Neutrophil (primary cell): ENCODE measurements around the gene OXER1.
"Not testable (repeated sequence)": the region's sequence is repeated elsewhere in the genome, so short reads cannot be mapped to it uniquely, and the experiment has no call there.

Source experiments
- H3K27ac ChIP-seq: fragments of 200-600 bp; sonication (generic); 2 replicates; pipeline ENCODE4 v1.5.1; 2016; ENCODE audit warnings: mild to moderate bottlenecking, moderate library complexity
- H3K27me3 ChIP-seq: fragments of 200-600 bp; sonication (generic); 2 replicates; pipeline ENCODE4 v1.6.0; 2016; ENCODE audit warnings: mild to moderate bottlenecking
- H3K36me3 ChIP-seq: fragments of 200-600 bp; sonication (generic); 2 replicates; pipeline ENCODE4 v1.5.1; 2017
- H3K4me1 ChIP-seq, 2 experiments: fragments of 200-600 bp in 1 of 2; sonication (generic) in 1 of 2; 1 replicate in 1 of 2; 2 replicates in 1 of 2; pipeline versions ENCODE4 v1.5.1 to v1.6.1; 2013 to 2016; ENCODE audit warnings: low read depth in 1 of 2, low read length in 1 of 2, mild to moderate bottlenecking in 1 of 2, moderate library complexity in 1 of 2; ENCODE audit not compliant: control insufficient read depth in 1 of 2, insufficient read depth in 1 of 2
- H3K4me3 ChIP-seq, 2 experiments: fragments of 200-600 bp in 1 of 2; sonication (generic) in 1 of 2; 1 replicate in 1 of 2; 2 replicates in 1 of 2; pipeline ENCODE4 v1.5.1; 2013 to 2016; ENCODE audit warnings: low read depth in 1 of 2, low read length in 1 of 2, mild to moderate bottlenecking in 1 of 2, moderate library complexity in 1 of 2
- H3K9me3 ChIP-seq: fragments of 200-600 bp; sonication (generic); 2 replicates; pipeline ENCODE4 v1.5.1; 2016
- TF ChIP-seq, protein P1 (sequence below): fragments of 200-600 bp; sonication (generic); IDR thresholded peaks from 2 replicates; pipeline ENCODE4 v1.5.1; 2016; ENCODE audit warnings: antibody characterized with exemption

OXER1 gene

DNA sequence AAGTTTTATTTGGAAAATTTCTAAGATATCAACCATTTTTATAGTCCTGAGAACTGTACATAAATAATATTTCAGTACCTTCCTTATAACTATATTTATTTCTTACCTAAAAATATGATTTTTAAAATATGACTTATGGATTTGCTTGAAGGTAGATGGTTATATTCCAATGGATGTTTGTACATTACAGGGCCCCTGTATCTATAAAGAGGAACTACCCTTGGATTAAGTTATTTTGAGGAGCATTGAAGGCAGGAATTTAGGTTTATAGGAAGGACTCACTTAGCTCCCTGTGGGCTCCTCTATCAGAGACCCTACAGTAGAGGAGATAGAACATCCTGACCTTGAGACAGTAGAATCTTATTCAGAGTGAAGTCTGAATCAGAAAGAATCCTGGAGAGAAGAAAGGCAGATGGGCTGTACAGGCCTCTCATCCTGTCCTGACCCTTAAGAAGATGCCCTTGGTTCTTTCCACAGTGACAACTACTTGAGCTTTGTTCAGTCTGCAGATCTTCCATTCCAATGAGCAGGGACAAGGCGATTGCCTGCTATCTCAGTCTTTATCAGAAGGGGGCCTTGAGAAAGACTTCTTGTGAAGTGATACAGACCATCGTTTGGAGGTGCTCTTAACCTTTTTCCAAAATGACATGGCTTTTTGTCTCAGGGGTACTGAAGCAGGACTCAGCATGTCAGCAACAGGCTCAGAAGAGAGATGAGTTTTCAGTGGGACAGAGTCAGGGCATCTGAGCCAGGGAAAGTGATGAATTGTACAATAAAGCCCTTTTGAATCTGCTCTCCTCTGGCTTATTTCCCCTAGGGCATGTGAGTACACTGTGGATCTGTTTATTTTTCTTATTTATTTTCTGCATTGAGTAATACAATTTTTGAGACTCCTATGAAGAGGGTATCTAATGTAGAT is 20.9 kb downstream of the OXER1 start:
- Histone ChIP-seq H3K4me3 (no peak overlapping the region), H3K9me3 (no peaks in the 10 kb centered on the region), H3K36me3 (no peaks in the 10 kb centered on the region), H3K27me3 (no peaks in the 10 kb centered on the region), H3K4me1 (no peaks in the 10 kb centered on the region), H3K27ac (no peak overlapping the region)
- TF ChIP-seq, protein P1, sequence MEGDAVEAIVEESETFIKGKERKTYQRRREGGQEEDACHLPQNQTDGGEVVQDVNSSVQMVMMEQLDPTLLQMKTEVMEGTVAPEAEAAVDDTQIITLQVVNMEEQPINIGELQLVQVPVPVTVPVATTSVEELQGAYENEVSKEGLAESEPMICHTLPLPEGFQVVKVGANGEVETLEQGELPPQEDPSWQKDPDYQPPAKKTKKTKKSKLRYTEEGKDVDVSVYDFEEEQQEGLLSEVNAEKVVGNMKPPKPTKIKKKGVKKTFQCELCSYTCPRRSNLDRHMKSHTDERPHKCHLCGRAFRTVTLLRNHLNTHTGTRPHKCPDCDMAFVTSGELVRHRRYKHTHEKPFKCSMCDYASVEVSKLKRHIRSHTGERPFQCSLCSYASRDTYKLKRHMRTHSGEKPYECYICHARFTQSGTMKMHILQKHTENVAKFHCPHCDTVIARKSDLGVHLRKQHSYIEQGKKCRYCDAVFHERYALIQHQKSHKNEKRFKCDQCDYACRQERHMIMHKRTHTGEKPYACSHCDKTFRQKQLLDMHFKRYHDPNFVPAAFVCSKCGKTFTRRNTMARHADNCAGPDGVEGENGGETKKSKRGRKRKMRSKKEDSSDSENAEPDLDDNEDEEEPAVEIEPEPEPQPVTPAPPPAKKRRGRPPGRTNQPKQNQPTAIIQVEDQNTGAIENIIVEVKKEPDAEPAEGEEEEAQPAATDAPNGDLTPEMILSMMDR, result no peak

DNA sequence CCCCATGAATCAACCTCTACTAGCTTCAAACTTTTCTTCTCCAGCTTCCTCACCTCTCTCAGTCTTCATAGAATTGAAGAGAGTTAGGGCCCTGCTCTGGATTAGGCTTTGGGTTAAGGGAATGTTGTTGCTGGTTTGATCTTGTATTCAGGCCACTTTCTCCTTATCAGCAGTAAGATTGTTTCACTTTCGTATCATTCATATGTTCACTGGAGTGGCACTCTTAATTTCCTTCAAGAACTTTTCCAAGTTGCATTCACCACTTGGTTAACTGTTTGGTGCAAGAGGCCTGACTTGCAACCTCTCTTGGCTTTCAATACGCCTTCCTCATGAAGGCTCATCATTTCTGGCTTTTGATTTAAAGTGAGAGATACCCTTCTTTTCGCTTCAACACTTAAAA is 22.8 kb downstream of the OXER1 start:
- no peaks in the 10 kb centered on the region for H3K4me1 ChIP-seq
- no peaks in the 10 kb centered on the region for H3K9me3 ChIP-seq
- TF ChIP-seq, protein P1, result no peak
- no peaks in the 10 kb centered on the region for H3K27me3 ChIP-seq
- no peak overlapping the region for H3K4me3 ChIP-seq
- no peak overlapping the region for H3K27ac ChIP-seq
- no peaks in the 10 kb centered on the region for H3K36me3 ChIP-seq

DNA sequence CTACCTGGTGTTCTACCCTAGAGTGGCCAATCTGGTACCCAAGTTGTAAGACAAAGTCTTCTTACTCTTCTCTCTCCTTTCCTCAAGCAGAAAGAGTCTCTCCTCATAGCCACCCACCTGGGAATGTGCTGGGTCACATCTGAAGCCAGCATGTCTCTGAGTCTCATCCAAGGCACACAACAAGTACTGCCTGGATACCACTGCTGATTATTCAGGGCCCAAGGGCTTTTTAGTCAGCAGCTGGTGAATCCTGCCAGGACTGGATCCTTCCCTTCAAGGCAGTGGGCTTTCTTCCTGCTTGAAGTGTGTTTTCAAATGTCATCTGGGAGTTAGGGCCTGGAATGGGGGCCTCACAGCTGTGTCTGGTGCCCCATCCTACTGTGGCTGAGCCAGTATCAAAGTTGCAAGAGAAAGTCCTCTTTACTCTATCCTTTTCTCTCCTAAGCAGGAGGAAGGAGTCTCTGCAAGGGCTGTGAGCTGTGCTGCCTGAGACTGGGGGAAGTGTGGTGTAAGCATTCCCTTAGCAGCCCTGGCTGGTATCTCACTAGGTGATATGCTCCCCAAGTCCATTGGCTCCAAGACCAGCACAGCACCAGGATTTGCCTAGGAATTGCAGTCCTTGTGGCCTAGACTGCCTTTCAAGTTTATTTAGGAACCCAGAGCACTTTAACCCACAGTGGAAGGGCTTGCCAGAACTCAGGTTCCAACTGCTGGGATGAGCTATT is 27.2 kb downstream of the OXER1 start:
- Histone ChIP-seq H3K27ac (no peak overlapping the region), H3K4me3 (no peak overlapping the region), H3K9me3 (no peaks in the 10 kb centered on the region), H3K36me3 (no peaks in the 10 kb centered on the region), H3K27me3 (no peaks in the 10 kb centered on the region), H3K4me1 (no peaks in the 10 kb centered on the region)
- TF ChIP-seq, protein P1, result no peak

DNA sequence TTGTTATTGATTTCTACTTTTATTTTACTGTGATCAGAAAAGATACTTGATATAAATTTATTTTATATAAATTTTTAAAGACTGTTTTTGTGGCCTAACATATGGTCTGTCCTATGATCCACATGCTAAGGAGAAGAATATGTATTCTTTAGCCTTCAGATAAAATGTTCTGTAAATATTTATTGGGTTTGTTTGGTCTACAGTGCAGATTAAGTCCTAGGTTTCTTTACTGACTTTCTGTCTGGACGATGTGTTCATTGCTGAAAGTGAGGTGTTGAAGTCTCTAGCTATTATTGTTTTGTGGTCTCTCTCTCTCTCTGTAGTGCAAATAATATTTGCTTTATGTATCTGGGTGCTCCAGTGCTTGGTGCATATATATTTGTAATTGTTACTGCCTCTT is 30.1 kb downstream of the OXER1 start:
- Histone ChIP-seq H3K4me1 (no peaks in the 10 kb centered on the region), H3K9me3 (no peaks in the 10 kb centered on the region), H3K27ac (no peak overlapping the region), H3K36me3 (no peaks in the 10 kb centered on the region), H3K27me3 (no peaks in the 10 kb centered on the region), H3K4me3 (no peak overlapping the region)
- TF ChIP-seq, protein P1, result no peak

DNA sequence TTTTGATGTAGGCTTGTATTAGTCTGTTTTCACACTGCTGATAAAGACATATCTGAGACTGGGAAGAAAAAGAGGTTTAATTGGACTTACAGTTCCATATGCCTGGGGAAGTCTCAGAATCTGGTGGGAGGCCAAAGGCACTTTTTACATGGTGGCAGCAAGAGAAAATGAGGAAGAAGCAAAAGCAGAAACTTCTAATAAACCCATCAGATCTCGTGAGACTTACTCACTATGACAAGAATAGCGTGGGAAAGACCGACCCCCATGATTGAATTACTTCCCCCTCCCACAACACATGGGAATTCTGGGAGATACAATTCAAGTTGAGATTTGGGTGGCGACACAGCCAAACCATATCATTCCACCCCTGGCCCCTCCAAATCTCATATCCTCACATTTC is 32.6 kb downstream of the OXER1 start:
- not testable (repeated sequence) for H3K9me3 ChIP-seq

DNA sequence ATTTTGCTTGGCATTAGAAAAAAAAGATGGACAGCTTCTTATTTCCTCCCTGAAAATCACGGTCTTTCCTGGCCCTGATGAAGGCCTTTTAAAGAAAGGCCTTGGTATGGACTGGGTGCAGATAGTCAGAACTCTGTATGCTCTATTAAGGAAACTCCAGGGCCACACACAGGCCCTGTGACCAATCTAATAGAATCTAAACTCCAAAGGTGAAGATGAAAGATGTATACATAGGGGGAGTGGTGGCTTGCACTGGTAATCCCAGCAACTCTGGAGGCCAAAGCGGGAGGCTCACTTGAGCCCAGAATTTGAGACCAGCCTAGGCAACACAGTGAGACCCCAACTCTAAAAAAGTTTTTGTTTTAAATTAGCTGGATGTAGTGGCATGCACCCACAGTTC is 37.3 kb downstream of the OXER1 start:
- no peaks in the 10 kb centered on the region for H3K36me3 ChIP-seq
- H3K4me1 ChIP-seq, result peaks cover 9 to 15% of the 10 kb centered on the region in 2 experiments
- H3K27ac ChIP-seq, result no peak overlapping the region
- H3K9me3 ChIP-seq, result no peaks in the 10 kb centered on the region
- H3K27me3 ChIP-seq, result no peaks in the 10 kb centered on the region
- no peak overlapping the region for H3K4me3 ChIP-seq
- TF ChIP-seq, protein P1, result no peak

More for the DNA sequence above, 32.6 kb downstream of the OXER1 start:
- not testable (repeated sequence) for H3K4me3 ChIP-seq, H3K27me3 ChIP-seq, H3K36me3 ChIP-seq, H3K4me1 ChIP-seq, H3K27ac ChIP-seq
